IPS-NIHi11 (cell line): ENCODE measurements around the gene PAPSS2.

Source experiments
- DNase-seq: peaks from one replicate; pipeline ENCODE4 v3.0.0; 2012; ENCODE audit warnings: mixed read lengths, low spot score

PAPSS2 gene

GRCh38 chr10:87671139-87671815 is 11.6 kb downstream of the PAPSS2 start:
- DNase-seq: no peak

- no peak for DNase-seq
Measured at GRCh38 chr10:87672551-87672950, 12.9 kb downstream of the PAPSS2 start.

- no peak for DNase-seq
Measured at GRCh38 chr10:87674943-87675342, 15.3 kb downstream of the PAPSS2 start.

- no peak for DNase-seq
Measured at GRCh38 chr10:87675396-87676376, 16.0 kb downstream of the PAPSS2 start.

DNA sequence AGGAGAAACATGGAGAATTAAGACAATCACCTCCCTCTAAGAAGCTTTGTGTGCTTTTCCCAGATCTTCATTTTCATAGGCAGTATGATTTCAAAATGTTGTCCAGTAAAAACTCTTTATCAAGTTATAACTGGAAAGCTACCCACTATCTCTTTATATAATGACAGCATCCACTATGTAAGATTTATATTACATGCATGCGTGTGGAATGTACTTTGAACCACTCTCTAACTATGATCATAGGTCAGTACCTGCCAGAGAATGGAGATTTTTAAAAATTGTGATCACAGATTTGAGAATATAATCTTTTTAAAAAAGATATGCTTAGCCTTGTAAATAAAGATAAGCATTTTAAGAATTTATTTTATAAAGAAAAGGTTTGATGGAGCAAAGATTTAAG is 17.9 kb downstream of the PAPSS2 start:
- DNase-seq: no peak

DNA sequence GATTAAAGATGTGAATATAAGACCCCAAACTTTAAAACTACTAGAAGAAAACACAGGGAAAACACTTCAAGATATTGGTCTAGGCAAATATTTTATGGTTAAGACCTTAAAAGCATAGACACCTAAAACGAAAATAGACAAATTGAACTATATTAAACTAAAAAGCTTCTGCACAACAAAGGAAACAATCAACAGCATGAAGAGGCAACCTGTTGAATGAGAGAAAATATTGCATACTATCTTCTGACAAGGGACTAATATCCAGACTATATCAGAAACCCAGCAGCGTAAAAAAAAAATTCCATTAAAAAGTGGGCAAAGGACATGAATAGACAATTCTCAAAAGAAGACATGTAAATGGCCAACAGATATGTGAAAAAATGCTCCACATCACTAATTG is 18.6 kb downstream of the PAPSS2 start:
- DNase-seq: no peak

DNA sequence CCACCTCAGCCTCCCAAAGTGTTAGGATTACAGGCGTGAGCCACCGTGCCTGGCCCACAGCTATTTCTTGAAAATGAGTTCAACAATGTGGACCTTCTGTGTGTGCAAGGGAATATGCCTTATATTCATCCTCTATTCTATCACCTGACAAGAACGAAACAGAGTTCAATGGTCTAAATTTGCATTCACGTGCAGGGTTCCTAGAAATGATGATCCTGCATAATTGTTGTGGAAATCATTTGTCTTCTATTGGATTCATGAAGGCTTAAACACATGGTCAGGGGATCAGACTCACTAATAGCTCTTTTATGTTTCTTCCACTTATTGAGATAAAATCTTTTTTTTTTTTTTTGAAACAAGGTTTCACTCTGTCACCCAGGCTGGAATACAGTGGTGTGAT is 23.7 kb downstream of the PAPSS2 start:
- no peak for DNase-seq

DNA sequence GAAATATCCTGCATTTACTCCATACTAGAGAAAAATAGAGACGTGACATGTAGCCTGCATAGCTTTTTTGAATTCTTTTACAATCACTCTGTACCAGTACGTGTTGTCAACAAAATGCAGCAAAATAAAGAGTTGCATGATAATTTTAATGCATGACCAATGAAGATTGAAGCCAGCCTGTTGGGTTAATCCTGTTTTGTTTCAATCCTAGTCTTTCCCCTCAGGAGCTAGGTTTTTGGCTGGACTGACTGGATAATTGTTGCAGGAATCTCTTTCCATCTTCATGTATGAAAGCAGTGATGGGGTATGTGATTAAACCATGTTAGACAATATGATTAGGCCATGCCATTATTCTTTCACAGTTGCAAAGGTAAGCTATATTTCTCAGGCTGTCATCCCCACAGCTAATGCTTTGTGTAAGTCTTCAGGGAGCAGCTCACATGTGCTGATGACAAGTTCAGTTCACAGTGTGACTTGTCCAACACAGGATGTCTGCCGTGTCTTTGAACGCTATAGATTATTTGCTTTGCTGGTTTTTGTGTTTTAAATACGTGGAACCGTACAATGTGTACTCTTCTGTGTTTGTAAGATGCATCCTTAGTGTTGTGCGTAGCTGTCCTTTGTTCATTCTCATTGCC is 24.4 kb downstream of the PAPSS2 start:
- no peak for DNase-seq

- DNase-seq: peak; percentile 28
Measured at GRCh38 chr10:87685832-87686574, 26.3 kb downstream of the PAPSS2 start.

GRCh38 chr10:87691506-87692070 is 31.9 kb downstream of the PAPSS2 start:
- peak; percentile 32 for DNase-seq

GRCh38 chr10:87692956-87693484 is 33.3 kb downstream of the PAPSS2 start:
- no peak for DNase-seq

DNA sequence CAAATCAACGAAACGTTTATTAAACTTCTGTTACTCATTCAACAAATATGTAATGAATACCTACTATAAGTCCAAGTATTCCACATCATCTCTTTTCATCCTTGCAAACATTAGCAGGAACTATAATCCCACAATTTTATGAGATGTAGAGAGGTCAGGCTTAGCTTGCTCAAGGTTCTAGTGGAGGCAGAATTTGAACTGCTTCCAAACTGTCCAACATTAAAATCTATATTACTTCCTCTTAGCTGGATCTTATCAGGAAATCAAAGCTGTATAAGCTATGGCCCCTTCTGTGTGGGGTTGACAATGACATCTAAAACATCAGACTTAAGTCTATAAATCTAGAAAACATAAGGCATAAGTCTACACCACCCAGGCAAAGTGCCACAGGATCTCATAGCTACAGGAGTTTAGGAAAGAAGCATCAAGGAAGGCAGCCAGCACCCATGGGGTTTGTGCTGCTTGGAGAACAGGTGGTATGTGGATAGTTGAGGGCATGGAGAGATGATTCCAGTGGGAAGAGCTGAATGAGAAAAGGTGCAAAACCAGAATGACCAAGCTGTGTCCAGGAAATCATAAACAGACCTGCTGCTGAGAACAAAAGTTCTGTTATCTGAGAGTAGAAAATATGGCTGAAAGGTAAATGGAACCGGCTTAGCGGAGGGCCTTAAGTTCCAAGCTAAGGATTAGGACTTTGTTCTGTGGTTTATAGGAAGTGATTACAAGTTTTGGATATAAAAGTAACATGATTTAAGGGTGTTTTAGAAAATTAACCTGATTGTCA is 34.5 kb downstream of the PAPSS2 start:
- DNase-seq: no peak

GRCh38 chr10:87695074-87695473 is 35.4 kb downstream of the PAPSS2 start:
- DNase-seq: no peak

DNA sequence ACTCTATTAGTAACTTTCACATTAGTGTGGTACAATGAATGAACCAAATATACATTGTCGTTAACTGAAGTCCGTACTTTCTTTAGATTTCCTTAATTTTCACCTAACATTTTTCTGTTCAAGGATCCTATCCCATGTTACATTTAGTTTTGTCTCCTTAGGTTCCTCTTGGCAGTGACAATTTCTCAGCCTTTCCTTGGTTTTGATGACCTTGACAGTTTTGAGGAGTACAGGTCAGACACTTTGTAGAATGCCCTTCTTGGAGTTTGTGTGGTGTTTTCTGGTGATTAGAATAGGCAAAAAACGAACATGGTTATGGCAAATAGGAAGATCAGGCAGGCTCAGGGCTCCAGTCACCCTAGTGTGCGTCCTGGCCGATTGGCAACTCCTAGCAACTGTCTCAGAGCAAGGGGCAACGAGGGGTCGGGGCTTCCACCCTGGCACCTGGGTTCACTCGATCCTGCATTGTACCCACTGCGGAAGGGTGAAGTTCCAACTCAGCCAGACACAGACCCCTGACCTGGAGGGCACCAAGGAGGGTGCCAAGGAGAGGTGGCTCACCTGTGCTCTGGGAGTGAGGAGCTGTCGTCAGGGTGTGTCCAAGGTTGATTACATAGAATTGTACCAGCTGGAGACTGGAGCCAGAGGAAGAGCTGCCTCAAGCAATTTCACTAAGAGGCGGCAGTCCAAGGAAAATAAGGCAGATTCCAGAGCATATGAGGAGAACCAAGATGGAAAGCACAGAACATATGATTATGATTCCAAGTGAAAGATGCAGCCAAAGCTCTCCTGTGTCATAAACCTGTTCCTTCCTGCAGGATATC is 37.5 kb downstream of the PAPSS2 start:
- no peak for DNase-seq

GRCh38 chr10:87700031-87700796 is 40.5 kb downstream of the PAPSS2 start:
- DNase-seq: no peak

GRCh38 chr10:87702260-87702972 is 42.7 kb downstream of the PAPSS2 start:
- no peak for DNase-seq

DNA sequence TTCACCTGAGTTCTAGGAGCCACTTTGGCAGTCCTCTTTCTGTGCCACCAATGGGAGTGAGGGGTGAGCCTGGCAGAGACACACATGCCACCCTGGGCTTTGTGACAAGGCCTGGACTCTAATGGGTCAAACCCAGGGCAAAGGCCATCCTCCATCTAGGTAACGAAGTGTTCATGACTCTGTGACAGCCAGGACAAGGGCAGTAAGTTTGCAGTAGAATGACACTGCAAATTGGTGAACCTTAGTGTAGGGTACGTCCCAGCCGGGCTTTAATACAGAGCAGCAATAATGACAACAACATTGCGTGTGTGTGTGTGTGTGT is 43.3 kb downstream of the PAPSS2 start:
- DNase-seq: no peak

GRCh38 chr10:87703771-87704170 is 44.1 kb downstream of the PAPSS2 start:
- no peak for DNase-seq
